ENCODE measurements around the gene SEC14L1. TPM values are rescaled to one million over a fixed set of nuclear protein-coding genes. Genes with fewer than 3 reads are reported as not detected.

SEC14L1 gene
- total RNA-seq, 1 donor from 2014 or later = 40.5 TPM

GRCh38 chr17:77161953-77162352 is 21.2 kb downstream of the SEC14L1 start:
- H3K4me1 ChIP-seq = peaks cover 34% of the 10 kb centered on the region
- H3K4me3 ChIP-seq = no peak overlapping the region
- intact Hi-C loops (cut with DNase I) = no loop called here
- no peaks in the 10 kb centered on the region for H3K9me3 ChIP-seq
- no peaks in the 10 kb centered on the region for H3K27me3 ChIP-seq
- TF ChIP-seq POLR2AphosphoS5 (IDR thresholded peaks at IDR 0.05; ENCODE audit: insufficient read depth in 1 of 2, low read depth in 1 of 2) = no peak
- no peak for TF ChIP-seq CTCF (IDR thresholded peaks at IDR 0.05)
- H3K27ac ChIP-seq = no peak overlapping the region
- no peaks in the 10 kb centered on the region for H3K36me3 ChIP-seq
- no peak for DNase-seq (ENCODE audit: extremely low spot score in 2 of 2)

GRCh38 chr17:77163001-77163400 is 22.2 kb downstream of the SEC14L1 start:
- no peak for TF ChIP-seq POLR2A (IDR thresholded peaks at IDR 0.05)
- no peak for TF ChIP-seq POLR2AphosphoS5 (IDR thresholded peaks at IDR 0.05; ENCODE audit: insufficient read depth in 1 of 2, low read depth in 1 of 2)
- TF ChIP-seq CTCF (IDR thresholded peaks at IDR 0.05) = no peak
- H3K9me3 ChIP-seq = peaks cover 8% of the 10 kb centered on the region
- intact Hi-C loops (cut with DNase I) = no loop called here
- no peak for DNase-seq (ENCODE audit: extremely low spot score in 2 of 2)
- peaks cover 34% of the 10 kb centered on the region for H3K4me1 ChIP-seq
- H3K27me3 ChIP-seq = no peaks in the 10 kb centered on the region
- H3K36me3 ChIP-seq = no peaks in the 10 kb centered on the region
- H3K27ac ChIP-seq = no peak overlapping the region
- H3K4me3 ChIP-seq = no peak overlapping the region

- Histone ChIP-seq H3K27ac (no peak overlapping the region), H3K4me1 (peaks cover 34% of the 10 kb centered on the region), H3K36me3 (no peaks in the 10 kb centered on the region), H3K9me3 (peaks cover 14% of the 10 kb centered on the region), H3K4me3 (no peak overlapping the region), H3K27me3 (no peaks in the 10 kb centered on the region)
- TF ChIP-seq POLR2A (IDR thresholded peaks at IDR 0.05) (no peak), CTCF (IDR thresholded peaks at IDR 0.05) (no peak), POLR2AphosphoS5 (IDR thresholded peaks at IDR 0.05; ENCODE audit: insufficient read depth in 1 of 2, low read depth in 1 of 2) (no peak)
- intact Hi-C loops (cut with DNase I) = no loop called here
- no peak for DNase-seq (ENCODE audit: extremely low spot score in 2 of 2)
Observed at GRCh38 chr17:77163511-77164280, 22.9 kb downstream of the SEC14L1 start.

GRCh38 chr17:77164483-77165091 is 23.8 kb downstream of the SEC14L1 start:
- Histone ChIP-seq H3K4me3 (no peak overlapping the region), H3K27me3 (no peaks in the 10 kb centered on the region), H3K36me3 (no peaks in the 10 kb centered on the region), H3K9me3 (peaks cover 14% of the 10 kb centered on the region), H3K4me1 (peaks cover 34% of the 10 kb centered on the region), H3K27ac (no peak overlapping the region)
- intact Hi-C loops (cut with DNase I) = no loop called here
- TF ChIP-seq CTCF (IDR thresholded peaks at IDR 0.05) (no peak), POLR2AphosphoS5 (IDR thresholded peaks at IDR 0.05; ENCODE audit: insufficient read depth in 1 of 2, low read depth in 1 of 2) (no peak), POLR2A (IDR thresholded peaks at IDR 0.05) (no peak)
- no peak for DNase-seq (ENCODE audit: extremely low spot score in 2 of 2)

- Histone ChIP-seq H3K27ac (no peak overlapping the region), H3K9me3 (peaks cover 14% of the 10 kb centered on the region), H3K4me1 (peaks cover 25% of the 10 kb centered on the region), H3K4me3 (no peak overlapping the region), H3K36me3 (no peaks in the 10 kb centered on the region), H3K27me3 (no peaks in the 10 kb centered on the region)
- TF ChIP-seq POLR2A (IDR thresholded peaks at IDR 0.05) = no peak
- no peak for TF ChIP-seq POLR2AphosphoS5 (IDR thresholded peaks at IDR 0.05; ENCODE audit: insufficient read depth in 1 of 2, low read depth in 1 of 2)
- TF ChIP-seq CTCF (IDR thresholded peaks at IDR 0.05) = no peak
- intact Hi-C loops (cut with DNase I) = no loop called here
- no peak for DNase-seq (ENCODE audit: extremely low spot score in 2 of 2)
Observed at GRCh38 chr17:77165577-77165976, 24.8 kb downstream of the SEC14L1 start.
